Measurements from ENCODE around the gene HSD17B11. TPM values are rescaled to one million over a fixed set of nuclear protein-coding genes. Genes with fewer than 3 reads are reported as not detected.

HSD17B11 gene
- total and polyA plus RNA-seq, 2 of the 8 experiments (the other 6 are each of a cell fraction or from before 2014, with no cell fraction given) = 6.0 to 9.0 TPM

- no peak for TF ChIP-seq CHD7 (IDR thresholded peaks at IDR 0.05; ENCODE audit: insufficient replicate concordance, low read length)
- no peak for TF ChIP-seq SIN3A (conservative IDR thresholded peaks at IDR 0.05 in 1 of 2, IDR thresholded peaks at IDR 0.05 in 1 of 2; ENCODE audit: low read depth in 1 of 2, low read length in 2 of 2)
- TF ChIP-seq SP2 (IDR thresholded peaks at IDR 0.05; ENCODE audit: low read length) = no peak
- TF ChIP-seq SIX5 (IDR thresholded peaks at IDR 0.05; ENCODE audit: low read depth, low read length) = no peak
- TF ChIP-seq MAFK (IDR thresholded peaks at IDR 0.05; ENCODE audit: low read depth, low read length) = no peak
- TF ChIP-seq RAD21 (IDR thresholded peaks at IDR 0.05 in 1 of 2, conservative IDR thresholded peaks at IDR 0.05 in 1 of 2; ENCODE audit: low read depth in 2 of 2, low read length in 2 of 2) = no peak
- TF ChIP-seq POLR2A (IDR thresholded peaks at IDR 0.05; ENCODE audit: control extremely low read depth in 1 of 2, low read depth in 2 of 2, low read length in 2 of 2) = no peak
- TF ChIP-seq FOSL1 (IDR thresholded peaks at IDR 0.05; ENCODE audit: insufficient read depth, low read depth, low read length) = no peak
- no peak for TF ChIP-seq JUN (IDR thresholded peaks at IDR 0.05; ENCODE audit: low read depth, low read length)
- TF ChIP-seq ASH2L (IDR thresholded peaks at IDR 0.05; ENCODE audit: low read length) = no peak
- TF ChIP-seq SP1 (IDR thresholded peaks at IDR 0.05; ENCODE audit: low read depth, low read length) = no peak
- TF ChIP-seq CBX5 (IDR thresholded peaks at IDR 0.05; ENCODE audit: low read depth, low read length) = no peak
Measured at GRCh38 chr4:87345139-87345538, 45.8 kb downstream of the HSD17B11 start (continued).

All from H1 (cell line).